ENCODE measurements around the gene FXN.

DNA sequence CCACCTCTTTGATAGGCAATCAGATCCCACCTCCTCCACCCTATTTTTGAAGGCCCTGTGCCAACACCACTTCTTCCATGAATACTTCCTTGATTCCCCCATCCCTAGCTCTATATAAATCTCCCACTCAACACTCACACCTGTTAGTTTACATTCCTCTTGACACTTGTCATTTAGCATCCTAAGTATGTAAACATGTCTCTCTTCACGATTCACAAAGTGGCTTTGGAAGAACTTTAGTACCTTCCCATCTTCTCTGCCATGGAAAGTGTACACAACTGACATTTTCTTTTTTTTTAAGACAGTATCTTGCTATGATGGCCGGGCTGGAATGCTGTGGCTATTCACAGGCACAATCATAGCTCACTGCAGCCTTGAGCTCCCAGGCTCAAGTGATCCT is 1.5 kb upstream of the FXN start:
- TF ChIP-seq POLR2AphosphoS5 (IDR thresholded peaks at IDR 0.05) (no peak), POLR2A (IDR thresholded peaks at IDR 0.05; ENCODE audit: low read depth) (no peak)
- TF ChIP-seq, protein P1, sequence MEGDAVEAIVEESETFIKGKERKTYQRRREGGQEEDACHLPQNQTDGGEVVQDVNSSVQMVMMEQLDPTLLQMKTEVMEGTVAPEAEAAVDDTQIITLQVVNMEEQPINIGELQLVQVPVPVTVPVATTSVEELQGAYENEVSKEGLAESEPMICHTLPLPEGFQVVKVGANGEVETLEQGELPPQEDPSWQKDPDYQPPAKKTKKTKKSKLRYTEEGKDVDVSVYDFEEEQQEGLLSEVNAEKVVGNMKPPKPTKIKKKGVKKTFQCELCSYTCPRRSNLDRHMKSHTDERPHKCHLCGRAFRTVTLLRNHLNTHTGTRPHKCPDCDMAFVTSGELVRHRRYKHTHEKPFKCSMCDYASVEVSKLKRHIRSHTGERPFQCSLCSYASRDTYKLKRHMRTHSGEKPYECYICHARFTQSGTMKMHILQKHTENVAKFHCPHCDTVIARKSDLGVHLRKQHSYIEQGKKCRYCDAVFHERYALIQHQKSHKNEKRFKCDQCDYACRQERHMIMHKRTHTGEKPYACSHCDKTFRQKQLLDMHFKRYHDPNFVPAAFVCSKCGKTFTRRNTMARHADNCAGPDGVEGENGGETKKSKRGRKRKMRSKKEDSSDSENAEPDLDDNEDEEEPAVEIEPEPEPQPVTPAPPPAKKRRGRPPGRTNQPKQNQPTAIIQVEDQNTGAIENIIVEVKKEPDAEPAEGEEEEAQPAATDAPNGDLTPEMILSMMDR (IDR thresholded peaks at IDR 0.05) = no peak
